Mesenchymal stem cell (in vitro differentiated cells and primary cell): ENCODE data around the gene OR13C9. TPM values are rescaled to one million over a fixed set of nuclear protein-coding genes. Genes with fewer than 3 reads are reported as not detected.

ENCODE experiments used
- DNase-seq: peaks from one replicate; pipeline ENCODE4 v3.0.0-alpha.2; 2013
- H2AFZ ChIP-seq: one replicate; pipeline ENCODE4 v1.6.1; 2013; ENCODE audit warnings: low read depth, mild to moderate bottlenecking, control low read depth, inconsistent platforms, low read length, moderate library complexity
- H2AK5ac ChIP-seq: 2 replicates; pipeline ENCODE4 v1.6.1; 2013; ENCODE audit warnings: low read length, moderate library complexity, mild to moderate bottlenecking, inconsistent platforms; ENCODE audit not compliant: severe bottlenecking
- H2BK120ac ChIP-seq: one replicate; pipeline ENCODE4 v1.6.1; 2013; ENCODE audit warnings: low read depth, mild to moderate bottlenecking, inconsistent platforms, low read length, moderate library complexity
- H2BK12ac ChIP-seq, 2 experiments: one replicate each; pipeline ENCODE4 v1.6.1; 2013; ENCODE audit warnings: inconsistent platforms in 2 of 2, low read length in 2 of 2, mild to moderate bottlenecking in 2 of 2, moderate library complexity in 2 of 2, control low read depth in 1 of 2
- H2BK15ac ChIP-seq: one replicate; pipeline ENCODE4 v1.6.1; 2013; ENCODE audit warnings: mild to moderate bottlenecking, low read depth, inconsistent platforms; ENCODE audit not compliant: poor library complexity, severe bottlenecking
- H2BK5ac ChIP-seq: 2 replicates; pipeline ENCODE4 v1.6.1; 2013; ENCODE audit warnings: low read depth, mild to moderate bottlenecking, low read length, control low read depth, inconsistent platforms; ENCODE audit not compliant: poor library complexity, severe bottlenecking
- H3K14ac ChIP-seq, 2 experiments: one replicate each; pipeline ENCODE4 v1.6.1; 2013; ENCODE audit warnings: inconsistent platforms in 2 of 2, low read length in 2 of 2, control low read depth in 1 of 2, mild to moderate bottlenecking in 1 of 2, moderate library complexity in 1 of 2
- H3K18ac ChIP-seq, 2 experiments: one replicate each; pipeline ENCODE4 v1.6.1; 2013; ENCODE audit warnings: inconsistent platforms in 2 of 2, low read length in 2 of 2, control low read depth in 1 of 2, low read depth in 1 of 2, mild to moderate bottlenecking in 1 of 2
- H3K23ac ChIP-seq, 2 experiments: one replicate each; pipeline ENCODE4 v1.6.1; 2013; ENCODE audit warnings: inconsistent platforms in 2 of 2, low read length in 2 of 2, mild to moderate bottlenecking in 2 of 2, moderate library complexity in 2 of 2, control low read depth in 1 of 2
- H3K27ac ChIP-seq: 2 replicates; pipeline ENCODE4 v1.5.1; 2013; ENCODE audit warnings: mild to moderate bottlenecking, moderate library complexity, low read length, control low read depth, inconsistent platforms; ENCODE audit not compliant: poor library complexity, severe bottlenecking
- H3K27me3 ChIP-seq, 2 experiments: 2 replicates each; pipeline versions ENCODE4 v1.6.1 to v1.7.0; 2013; ENCODE audit warnings: low read length in 2 of 2, mild to moderate bottlenecking in 2 of 2, moderate library complexity in 2 of 2, control low read depth in 1 of 2, inconsistent platforms in 1 of 2; ENCODE audit not compliant: control insufficient read depth in 1 of 2, insufficient read depth in 1 of 2
- H3K36me3 ChIP-seq, 2 experiments: 2 replicates each; pipeline versions ENCODE4 v1.6.1 to v1.7.0; 2013; ENCODE audit warnings: low read length in 2 of 2, control low read depth in 1 of 2, inconsistent platforms in 1 of 2, low read depth in 1 of 2, mild to moderate bottlenecking in 1 of 2; ENCODE audit not compliant: insufficient read depth in 2 of 2, control insufficient read depth in 1 of 2
- H3K4ac ChIP-seq, 2 experiments: one replicate each; pipeline ENCODE4 v1.6.1; 2013; ENCODE audit warnings: inconsistent platforms in 2 of 2, low read length in 2 of 2, mild to moderate bottlenecking in 2 of 2, moderate library complexity in 2 of 2, control low read depth in 1 of 2, low read depth in 1 of 2
- H3K4me1 ChIP-seq: 2 replicates; pipeline ENCODE4 v1.6.1; 2013; ENCODE audit warnings: low read depth, low read length, control low read depth; ENCODE audit not compliant: control insufficient read depth, insufficient read depth
- H3K4me2 ChIP-seq: 2 replicates; pipeline ENCODE4 v1.6.1; 2013; ENCODE audit warnings: low read length, mild to moderate bottlenecking, inconsistent platforms; ENCODE audit not compliant: poor library complexity, severe bottlenecking
- H3K4me3 ChIP-seq, 2 experiments: 2 replicates each; pipeline versions ENCODE4 v1.5.1 to v1.7.0; 2013; ENCODE audit warnings: low read length in 2 of 2, mild to moderate bottlenecking in 2 of 2, control low read depth in 1 of 2, low read depth in 1 of 2; ENCODE audit not compliant: insufficient read depth in 1 of 2
- H3K79me1 ChIP-seq: replicated peaks from 2 replicates; pipeline ENCODE4 v1.6.1; 2013; ENCODE audit warnings: mild to moderate bottlenecking, control low read depth, low read length, inconsistent platforms; ENCODE audit not compliant: poor library complexity, severe bottlenecking
- H3K9ac ChIP-seq: 2 replicates; pipeline ENCODE4 v1.7.0; 2013; ENCODE audit warnings: mild to moderate bottlenecking, low read length, moderate library complexity
- H3K9me3 ChIP-seq: 2 replicates; pipeline ENCODE4 v1.7.0; 2013; ENCODE audit warnings: mild to moderate bottlenecking, low read length; ENCODE audit not compliant: control insufficient read depth
- H4K8ac ChIP-seq: one replicate; pipeline ENCODE4 v1.6.1; 2013; ENCODE audit warnings: inconsistent platforms, mild to moderate bottlenecking, low read length, moderate library complexity
- H4K91ac ChIP-seq: one replicate; pipeline ENCODE4 v1.6.1; 2013; ENCODE audit warnings: mild to moderate bottlenecking, low read length, inconsistent platforms
- WGBS: methylation state at CpG from one replicate; pipeline ENCODE4 v1.1.7; 2013; ENCODE audit warnings: mixed read lengths; 5-methylcytosine and 5-hydroxymethylcytosine counted together
- polyA plus RNA-seq, 2 experiments: library from polyadenylated mRNA; stranded (reverse); fragments of 200-250 nt; gene quantifications; one replicate each; pipeline ENCODE4 v1.2.3, GENCODE V29; 2013

The OR13C9 gene, protein sequence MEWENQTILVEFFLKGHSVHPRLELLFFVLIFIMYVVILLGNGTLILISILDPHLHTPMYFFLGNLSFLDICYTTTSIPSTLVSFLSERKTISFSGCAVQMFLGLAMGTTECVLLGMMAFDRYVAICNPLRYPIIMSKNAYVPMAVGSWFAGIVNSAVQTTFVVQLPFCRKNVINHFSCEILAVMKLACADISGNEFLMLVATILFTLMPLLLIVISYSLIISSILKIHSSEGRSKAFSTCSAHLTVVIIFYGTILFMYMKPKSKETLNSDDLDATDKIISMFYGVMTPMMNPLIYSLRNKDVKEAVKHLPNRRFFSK
- not detected for polyA plus RNA-seq (2013, experiment 1 of 2)
- not detected for polyA plus RNA-seq (2013, experiment 2 of 2)

DNA sequence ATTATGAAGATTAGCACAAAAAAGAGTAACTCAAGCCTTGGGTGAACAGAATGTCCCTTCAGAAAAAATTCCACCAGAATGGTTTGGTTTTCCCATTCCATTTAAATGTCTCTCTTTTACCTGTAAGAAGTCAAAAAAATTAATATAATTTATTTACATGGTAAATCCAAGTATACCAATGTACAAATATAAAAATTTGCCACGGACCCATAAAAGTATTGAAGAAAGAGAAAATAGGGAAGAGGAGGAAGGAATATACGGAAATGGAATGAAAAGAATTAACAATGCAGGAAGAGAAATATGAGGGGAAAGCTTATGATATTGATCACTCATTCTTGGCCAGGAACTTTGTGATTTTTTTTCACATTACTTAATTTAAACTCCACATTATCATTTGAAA is at the start of gene OR13C9:
Gene OR13C9 (minus strand): TSS at position 101 of the 400 bp plus-strand sequence. CDS start 0 bp downstream, at position 101.
- no peak within 1 kb of the TSS for H4K8ac ChIP-seq
- no peak within 1 kb of the TSS for H2AFZ ChIP-seq
- H3K14ac ChIP-seq: no peak within 1 kb of the TSS
- no peak within 1 kb of the TSS for H2BK120ac ChIP-seq
- no peak within 1 kb of the TSS for H3K9ac ChIP-seq
- no peaks in the 10 kb centered on the region for H3K79me1 ChIP-seq
- DNase-seq: no peak
- no peaks in the 10 kb centered on the region for H3K9me3 ChIP-seq
- no peaks in the 10 kb centered on the region for H3K4me1 ChIP-seq
- H3K4ac ChIP-seq: no peak within 1 kb of the TSS
- H3K36me3 ChIP-seq: no peaks in the 10 kb centered on the region
- H2AK5ac ChIP-seq: no peak within 1 kb of the TSS
- no peak within 1 kb of the TSS for H3K4me2 ChIP-seq
- H3K4me3 ChIP-seq: no peak within 1 kb of the TSS
- H2BK12ac ChIP-seq: no peak within 1 kb of the TSS
- no peak within 1 kb of the TSS for H2BK5ac ChIP-seq
- H3K27me3 ChIP-seq: no peaks in the 10 kb centered on the region
- H3K27ac ChIP-seq: no peak within 1 kb of the TSS
- H2BK15ac ChIP-seq: no peak within 1 kb of the TSS
- no peak within 1 kb of the TSS for H3K18ac ChIP-seq
- WGBS: 53% methylated on average over 2 of the region's 2 CpGs
- no peak within 1 kb of the TSS for H4K91ac ChIP-seq
- H3K23ac ChIP-seq: no peak within 1 kb of the TSS

DNA sequence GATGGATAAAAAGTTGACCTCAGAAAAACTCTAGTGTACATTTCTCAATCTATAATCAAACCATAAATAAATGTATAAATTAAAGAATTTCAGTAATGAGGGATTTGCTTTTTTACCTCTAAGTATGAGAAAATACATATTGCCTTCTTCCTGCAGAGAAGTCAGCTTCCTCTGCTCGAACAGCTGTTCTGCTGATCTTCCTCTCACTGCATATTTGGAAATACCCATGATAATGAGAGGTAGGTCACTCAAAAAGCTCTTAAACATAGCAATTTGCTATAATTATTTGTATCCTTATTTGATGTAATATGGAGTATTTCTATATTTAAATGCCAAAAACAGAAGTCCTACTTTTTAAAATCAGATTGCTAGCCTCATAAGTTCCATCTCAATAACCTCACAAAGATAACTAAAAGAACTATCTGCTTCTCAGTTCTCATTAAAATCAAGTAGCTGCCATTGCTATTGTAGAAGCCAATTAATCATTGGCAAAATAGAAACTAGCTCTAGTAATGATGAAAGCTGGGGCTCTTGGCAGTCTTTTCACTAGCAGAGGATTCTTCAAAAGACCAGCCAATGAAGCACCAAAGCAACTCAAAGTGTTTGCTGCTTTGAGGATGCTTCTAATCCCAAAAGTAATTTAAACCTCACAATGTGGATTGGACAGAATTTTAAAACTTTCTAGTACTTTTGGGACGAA is 40.6 kb upstream of the OR13C9 start:
- H3K18ac ChIP-seq: no peak overlapping the region
- no peak overlapping the region for H2BK15ac ChIP-seq
- H3K23ac ChIP-seq: no peak overlapping the region

DNA sequence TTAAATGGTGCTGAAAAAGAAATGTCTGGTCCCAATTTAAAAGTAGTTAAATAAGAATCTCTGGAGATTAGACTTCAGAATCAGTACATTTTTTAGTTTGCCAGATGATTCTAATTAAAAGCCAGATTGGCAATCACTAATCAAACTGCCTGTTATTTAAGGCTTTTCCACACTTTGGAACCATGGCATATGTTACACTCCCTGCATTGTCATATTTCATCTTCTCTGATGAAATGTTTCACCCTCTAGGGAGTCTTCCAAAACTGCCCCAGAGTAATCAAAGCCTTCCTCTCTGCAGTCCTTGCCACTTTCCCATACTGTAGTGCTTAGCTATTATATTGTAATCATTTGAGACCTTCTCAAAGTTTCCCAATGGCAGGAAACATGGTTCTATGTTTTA is 17.5 kb upstream of the OR13C9 start:
- no peak overlapping the region for H2BK5ac ChIP-seq
- H3K9ac ChIP-seq: no peak overlapping the region
- no peak overlapping the region for H2BK120ac ChIP-seq
- no peaks in the 10 kb centered on the region for H3K36me3 ChIP-seq
- H2BK15ac ChIP-seq: no peak overlapping the region
- no peak overlapping the region for H2AK5ac ChIP-seq
- no peak overlapping the region for H3K27ac ChIP-seq
- no peak overlapping the region for H2BK12ac ChIP-seq
- H3K9me3 ChIP-seq: peaks cover 31% of the 10 kb centered on the region
- H3K4me3 ChIP-seq: no peak overlapping the region
- no peak overlapping the region for H3K23ac ChIP-seq
- no peak overlapping the region for H2AFZ ChIP-seq
- no peak overlapping the region for H3K18ac ChIP-seq
- no peak overlapping the region for H3K4ac ChIP-seq
- H3K14ac ChIP-seq: no peak overlapping the region
- no peak overlapping the region for H3K4me2 ChIP-seq
- no peaks in the 10 kb centered on the region for H3K4me1 ChIP-seq
- no peak overlapping the region for H4K8ac ChIP-seq
- no peak overlapping the region for H4K91ac ChIP-seq
- peaks cover 0 to 4% of the 10 kb centered on the region in 2 experiments for H3K27me3 ChIP-seq
- no peak for DNase-seq
- no peaks in the 10 kb centered on the region for H3K79me1 ChIP-seq

More for the DNA sequence above, 40.6 kb upstream of the OR13C9 start:
- no peak overlapping the region for H3K4me2 ChIP-seq
- no peak overlapping the region for H3K14ac ChIP-seq
- no peaks in the 10 kb centered on the region for H3K4me1 ChIP-seq
- no CpG with 5 or more reads among the region's 2 CpGs for WGBS
- H4K8ac ChIP-seq: no peak overlapping the region
- H2BK5ac ChIP-seq: no peak overlapping the region
- H2BK120ac ChIP-seq: no peak overlapping the region
- no peaks in the 10 kb centered on the region for H3K27me3 ChIP-seq
- H2AK5ac ChIP-seq: no peak overlapping the region
- no peak overlapping the region for H2AFZ ChIP-seq
- H3K27ac ChIP-seq: no peak overlapping the region
- no peak overlapping the region for H4K91ac ChIP-seq
- no peak overlapping the region for H3K4me3 ChIP-seq
- H3K9ac ChIP-seq: no peak overlapping the region
- H3K79me1 ChIP-seq: no peaks in the 10 kb centered on the region
- H2BK12ac ChIP-seq: no peak overlapping the region
- no peak for DNase-seq
- H3K9me3 ChIP-seq: no peaks in the 10 kb centered on the region
- H3K4ac ChIP-seq: no peak overlapping the region
- H3K36me3 ChIP-seq: no peaks in the 10 kb centered on the region

DNA sequence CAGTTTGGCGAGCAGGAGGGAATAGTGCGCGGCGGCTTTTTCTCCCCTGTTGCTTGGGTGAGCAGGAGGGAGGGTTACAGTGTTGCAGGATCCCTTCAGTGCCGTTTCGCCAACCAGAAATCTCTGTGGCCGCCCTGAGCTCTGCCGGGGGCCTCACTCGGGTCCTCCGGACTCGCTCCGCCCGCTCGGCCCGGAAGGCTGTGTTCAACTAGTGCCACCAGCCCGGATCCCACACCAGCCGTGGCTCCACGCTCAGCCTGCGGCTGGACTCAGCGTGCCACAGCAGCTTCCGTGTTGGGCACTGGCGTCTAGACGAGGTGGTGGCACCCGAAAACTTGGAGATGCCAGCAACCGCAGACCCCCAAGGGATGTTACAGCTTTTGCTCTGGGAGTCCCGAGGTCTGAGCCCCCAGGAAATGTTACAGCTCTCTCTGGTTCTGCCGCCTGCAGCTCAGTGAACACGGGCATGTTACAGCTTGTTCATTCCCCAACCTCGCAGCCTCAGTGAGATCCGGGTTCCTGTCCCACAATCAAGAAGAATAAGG is 16.0 kb upstream of the OR13C9 start:
- H3K23ac ChIP-seq: no peak overlapping the region
- H4K91ac ChIP-seq: no peak overlapping the region
- no peak overlapping the region for H2AFZ ChIP-seq
- H3K9ac ChIP-seq: no peak overlapping the region
- H4K8ac ChIP-seq: no peak overlapping the region
- H3K36me3 ChIP-seq: no peaks in the 10 kb centered on the region
- no peak overlapping the region for H2AK5ac ChIP-seq
- WGBS: 92% methylated on average over 30 of the region's 30 CpGs
- H3K27me3 ChIP-seq: peaks cover 0 to 4% of the 10 kb centered on the region in 2 experiments
- H2BK120ac ChIP-seq: no peak overlapping the region
- no peak overlapping the region for H3K4ac ChIP-seq
- H2BK5ac ChIP-seq: no peak overlapping the region
- no peak overlapping the region for H3K18ac ChIP-seq
- no peaks in the 10 kb centered on the region for H3K79me1 ChIP-seq
- no peak overlapping the region for H3K4me3 ChIP-seq
- H3K4me2 ChIP-seq: no peak overlapping the region
- no peak overlapping the region for H3K14ac ChIP-seq
- no peak overlapping the region for H2BK15ac ChIP-seq
- DNase-seq: no peak
- no peak overlapping the region for H2BK12ac ChIP-seq
- H3K9me3 ChIP-seq: peaks cover 20% of the 10 kb centered on the region
- H3K4me1 ChIP-seq: no peaks in the 10 kb centered on the region
- no peak overlapping the region for H3K27ac ChIP-seq
